Large intestine (tissue), 3 donors: ENCODE data around the gene CIBAR2. TPM values are rescaled to one million over a fixed set of nuclear protein-coding genes. Genes with fewer than 3 reads are reported as not detected.

Source experiments
- DNase-seq, 2 donors: peaks; one replicate each; pipeline versions ENCODE4 v3.0.0 to v3.0.0-alpha.2; 2013
- H3K27ac ChIP-seq: one replicate; pipeline ENCODE4 v1.5.1; 2013; ENCODE audit warnings: low read length
- H3K27me3 ChIP-seq: 2 replicates; pipeline ENCODE4 v1.6.1; 2013; ENCODE audit warnings: low read length; ENCODE audit not compliant: control insufficient read depth, insufficient read depth
- H3K36me3 ChIP-seq: 2 replicates; pipeline ENCODE4 v1.6.1; 2013; ENCODE audit warnings: low read length; ENCODE audit not compliant: control insufficient read depth, insufficient read depth
- H3K4me1 ChIP-seq: one replicate; pipeline ENCODE4 v1.6.1; 2013; ENCODE audit warnings: low read length; ENCODE audit not compliant: control insufficient read depth, insufficient read depth
- H3K4me3 ChIP-seq: one replicate; pipeline ENCODE4 v1.5.1; 2013; ENCODE audit warnings: low read length
- H3K9me3 ChIP-seq: one replicate; pipeline ENCODE4 v1.6.1; 2013; ENCODE audit warnings: mild to moderate bottlenecking, low read depth, low read length, moderate library complexity; ENCODE audit not compliant: control insufficient read depth
- WGBS: methylation state at CpG from one replicate; pipeline ENCODE4 v1.1.5; 2013; ENCODE audit warnings: low lambda C conversion rate; ENCODE audit not compliant: insufficient coverage; 5-methylcytosine and 5-hydroxymethylcytosine counted together
- polyA plus RNA-seq: library from polyadenylated mRNA; unstranded; fragments of 120-200 nt; gene quantifications from one replicate; pipeline ENCODE4 v1.2.1, GENCODE V29; 2013

Gene CIBAR2
- polyA plus RNA-seq, 1 donor = 0.30 TPM

DNA sequence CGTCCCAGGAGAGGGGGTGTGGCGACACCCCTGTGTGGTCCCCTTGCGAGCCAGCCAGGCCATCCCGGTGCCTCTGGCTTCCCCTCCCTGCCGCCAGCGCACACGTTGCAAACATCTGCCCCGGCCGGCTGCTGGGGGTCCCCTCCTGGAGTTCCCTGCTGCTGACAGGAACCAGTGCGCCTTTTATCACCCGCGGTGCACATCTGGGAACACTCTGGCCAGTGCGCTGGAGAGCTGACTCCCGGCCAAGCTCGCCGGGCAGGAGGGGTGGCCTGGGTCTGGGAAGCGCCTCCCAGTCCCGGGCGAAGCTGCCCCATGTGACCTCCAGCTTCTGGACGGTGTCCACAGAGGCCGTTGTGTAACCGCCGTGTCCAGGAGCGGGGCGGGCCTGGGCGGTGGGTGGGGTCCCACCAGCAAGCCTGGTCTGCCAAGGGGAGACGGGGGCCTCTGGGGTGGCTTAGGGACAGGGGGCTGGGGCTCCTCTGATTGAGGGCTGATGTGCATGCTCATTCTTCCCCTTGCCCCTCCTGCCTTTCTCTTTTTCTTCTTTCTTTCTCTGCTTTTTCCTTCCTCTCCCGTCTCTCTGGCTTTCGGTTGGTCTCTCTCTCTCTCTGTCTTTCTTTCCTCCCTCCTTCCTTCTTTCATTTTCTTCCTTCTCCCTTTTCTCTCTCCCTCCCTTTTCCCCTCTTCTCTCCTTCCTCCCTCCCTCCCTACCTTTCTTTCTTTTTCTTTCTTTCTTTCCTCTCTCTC, 25.2 kb upstream of the CIBAR2 start:
- H3K27me3 ChIP-seq = no peaks in the 10 kb centered on the region
- peak; percentile 83 to 84 for DNase-seq
- 43% methylated on average over 2 of the region's 29 CpGs for WGBS
- no peaks in the 10 kb centered on the region for H3K9me3 ChIP-seq
- H3K36me3 ChIP-seq = no peaks in the 10 kb centered on the region
- peak overlapping the region; percentile 40 for H3K27ac ChIP-seq
- H3K4me1 ChIP-seq = peaks cover 37% of the 10 kb centered on the region
- H3K4me3 ChIP-seq = peak overlapping the region; percentile 37

DNA sequence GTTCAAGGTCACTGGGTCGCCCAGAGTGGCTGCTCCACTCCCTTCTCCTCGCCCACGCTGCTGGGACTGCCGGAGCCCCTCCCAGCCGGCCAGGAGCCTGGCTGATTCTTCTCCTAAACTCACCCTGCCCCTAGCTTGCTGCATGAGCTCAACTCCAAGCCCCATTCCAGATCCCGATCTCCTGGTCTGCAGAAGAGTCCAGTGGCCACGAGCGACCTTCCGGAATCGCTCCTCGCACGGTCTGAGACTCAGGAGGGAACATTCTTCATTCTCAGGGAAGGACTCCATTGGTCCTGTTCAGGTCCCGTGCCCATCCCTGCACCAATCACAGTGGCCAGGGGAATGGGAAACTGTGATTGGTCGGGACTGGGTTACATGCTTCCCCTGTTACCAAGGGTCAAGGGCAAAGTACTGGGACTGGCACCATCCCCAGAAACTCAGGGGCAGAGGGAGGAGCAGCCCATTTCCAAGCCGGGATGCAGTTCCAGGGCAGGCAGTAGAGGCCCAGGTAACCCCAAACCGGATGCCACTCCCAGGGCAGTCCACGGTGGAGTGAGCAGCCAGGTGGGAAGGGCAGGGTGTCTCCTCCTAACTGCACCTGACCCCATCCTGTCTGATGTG, 24.5 kb upstream of the CIBAR2 start:
- H3K4me1 ChIP-seq = peaks cover 37% of the 10 kb centered on the region
- peak overlapping the region; percentile 37 for H3K4me3 ChIP-seq
- WGBS = no CpG with 5 or more reads among the region's 17 CpGs
- H3K27ac ChIP-seq = peak overlapping the region; percentile 31
- H3K27me3 ChIP-seq = no peaks in the 10 kb centered on the region
- no peaks in the 10 kb centered on the region for H3K9me3 ChIP-seq
- no peaks in the 10 kb centered on the region for H3K36me3 ChIP-seq
- DNase-seq = no peak

DNA sequence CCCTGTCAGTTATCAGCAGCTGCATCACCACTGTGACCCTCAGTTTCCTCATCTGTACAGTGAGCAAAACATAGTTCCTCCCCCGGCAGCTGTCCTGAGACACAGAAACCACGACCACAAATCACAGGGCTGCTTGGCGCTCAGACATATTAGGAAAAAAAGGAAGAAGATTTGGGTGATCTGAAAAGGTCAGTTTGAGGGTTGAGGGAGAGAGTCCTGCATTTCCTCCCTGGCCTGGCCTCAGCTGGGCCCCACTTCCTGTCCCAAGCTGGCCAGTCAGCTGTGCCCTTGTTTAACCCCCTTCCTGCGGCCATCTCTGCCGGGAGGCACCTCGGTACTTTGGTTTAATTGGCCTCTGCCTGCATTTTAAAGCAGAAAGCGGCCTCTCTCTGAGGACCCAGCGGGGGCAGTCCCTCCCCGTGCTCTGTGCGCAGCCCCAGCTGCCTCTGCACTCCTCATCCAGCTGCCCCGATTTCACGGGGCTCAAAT, 24.0 kb upstream of the CIBAR2 start:
- DNase-seq = no peak
- no CpG with 5 or more reads among the region's 12 CpGs for WGBS
- peaks cover 37% of the 10 kb centered on the region for H3K4me1 ChIP-seq
- no peaks in the 10 kb centered on the region for H3K9me3 ChIP-seq
- H3K27me3 ChIP-seq = no peaks in the 10 kb centered on the region
- H3K36me3 ChIP-seq = no peaks in the 10 kb centered on the region
- no peak overlapping the region for H3K27ac ChIP-seq
- H3K4me3 ChIP-seq = no peak overlapping the region

DNA sequence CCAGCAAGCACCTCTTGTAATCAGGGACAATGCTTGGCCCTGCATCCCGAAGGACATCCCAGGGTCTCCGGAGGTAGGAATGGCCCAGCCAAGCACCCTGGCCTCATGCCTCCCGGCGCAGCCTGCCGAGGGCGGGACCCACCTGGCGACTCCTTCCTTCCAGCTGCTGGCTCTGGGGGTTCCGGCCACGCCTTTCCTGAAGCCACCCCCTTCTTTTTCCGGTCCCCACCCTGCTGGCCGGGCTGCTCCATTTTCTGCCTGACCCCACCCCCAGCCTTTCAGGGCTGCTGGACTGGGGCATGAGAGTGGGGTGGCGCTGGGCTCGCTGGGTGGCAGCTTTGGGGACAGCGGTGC, 22.5 kb upstream of the CIBAR2 start:
- Histone ChIP-seq H3K4me1 (peaks cover 32% of the 10 kb centered on the region), H3K27ac (no peak overlapping the region), H3K9me3 (no peaks in the 10 kb centered on the region), H3K36me3 (no peaks in the 10 kb centered on the region), H3K4me3 (no peak overlapping the region), H3K27me3 (no peaks in the 10 kb centered on the region)
- no CpG with 5 or more reads among the region's 14 CpGs for WGBS
- no peak for DNase-seq

GRCh38 chr16:85134076-85134788, 22.0 kb upstream of the CIBAR2 start:
- Histone ChIP-seq H3K36me3 (no peaks in the 10 kb centered on the region), H3K27ac (no peak overlapping the region), H3K9me3 (no peaks in the 10 kb centered on the region), H3K27me3 (no peaks in the 10 kb centered on the region), H3K4me1 (peaks cover 28% of the 10 kb centered on the region), H3K4me3 (no peak overlapping the region)
- no peak for DNase-seq
- WGBS = no CpG with 5 or more reads among the region's 19 CpGs

DNA sequence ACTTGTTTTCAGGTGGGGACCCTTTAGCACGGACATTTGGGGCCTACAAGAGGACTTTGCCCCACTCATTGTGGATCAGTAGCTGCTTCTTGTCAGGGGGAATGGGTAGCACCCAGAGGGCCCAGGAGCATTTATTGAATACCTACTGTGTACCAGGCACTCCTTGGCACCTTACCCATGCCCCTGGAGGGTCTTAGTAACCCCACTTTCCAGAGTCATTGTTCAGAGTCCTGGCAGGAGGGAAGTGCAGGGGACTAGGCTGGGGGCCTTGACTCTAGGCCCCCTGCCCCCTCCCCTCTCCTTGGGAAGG, 21.0 kb upstream of the CIBAR2 start:
- Histone ChIP-seq H3K27ac (no peak overlapping the region), H3K27me3 (no peaks in the 10 kb centered on the region), H3K36me3 (no peaks in the 10 kb centered on the region), H3K9me3 (no peaks in the 10 kb centered on the region), H3K4me3 (no peak overlapping the region), H3K4me1 (peaks cover 25% of the 10 kb centered on the region)
- DNase-seq = no peak
- WGBS = no CpG with 5 or more reads among the region's 1 CpG

DNA sequence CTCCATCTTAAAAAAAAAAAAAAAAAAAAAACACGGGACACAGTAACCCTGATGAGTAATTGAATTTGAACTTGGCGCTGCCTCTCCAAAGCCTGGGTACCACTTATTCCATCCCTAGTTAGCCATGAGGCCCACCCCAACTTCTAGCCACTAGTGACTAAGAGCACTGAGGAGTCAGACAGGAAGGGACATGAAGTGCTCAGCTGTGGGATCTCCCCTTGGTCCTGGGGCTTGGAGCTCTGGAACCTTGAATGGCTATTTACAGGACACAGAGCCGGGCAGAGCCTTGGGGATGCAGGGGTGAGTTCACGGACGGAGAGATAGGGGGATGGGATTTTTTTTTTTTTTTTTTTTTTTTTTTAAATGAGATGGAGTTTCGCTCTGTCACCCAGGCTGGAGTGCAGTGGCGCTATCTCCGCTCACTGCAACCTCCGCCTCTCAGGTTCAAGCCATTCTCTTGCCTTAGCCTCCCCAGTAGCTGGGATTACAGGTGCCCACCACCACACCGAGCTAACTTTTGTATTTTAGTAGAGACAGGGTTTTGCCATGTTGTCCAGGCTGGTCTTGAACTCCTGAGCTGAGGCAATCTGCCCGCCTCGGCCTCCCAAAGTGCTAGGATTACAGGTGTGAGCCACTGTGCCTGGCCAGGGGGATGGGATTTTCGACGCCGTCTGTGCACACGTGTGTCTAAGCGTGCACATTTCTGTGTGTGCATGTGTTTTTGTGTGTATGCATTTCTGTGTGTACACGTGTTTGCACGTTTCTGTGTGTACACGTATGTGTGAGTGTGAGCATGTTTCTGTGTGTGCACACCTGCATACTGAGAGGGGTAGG, 20.4 kb upstream of the CIBAR2 start:
- H3K4me3 ChIP-seq = no peak overlapping the region
- H3K36me3 ChIP-seq = no peaks in the 10 kb centered on the region
- no peaks in the 10 kb centered on the region for H3K9me3 ChIP-seq
- peaks cover 19% of the 10 kb centered on the region for H3K4me1 ChIP-seq
- no peaks in the 10 kb centered on the region for H3K27me3 ChIP-seq
- no peak overlapping the region for H3K27ac ChIP-seq
- no peak for DNase-seq
- WGBS = no CpG with 5 or more reads among the region's 20 CpGs

GRCh38 chr16:85130705-85131028, 18.4 kb upstream of the CIBAR2 start:
- H3K4me1 ChIP-seq = peaks cover 13% of the 10 kb centered on the region
- H3K4me3 ChIP-seq = no peak overlapping the region
- H3K27me3 ChIP-seq = no peaks in the 10 kb centered on the region
- no peak for DNase-seq
- WGBS = no CpG with 5 or more reads among the region's 5 CpGs
- H3K9me3 ChIP-seq = no peaks in the 10 kb centered on the region
- peak overlapping the region; percentile 23 for H3K27ac ChIP-seq
- no peaks in the 10 kb centered on the region for H3K36me3 ChIP-seq

- no peak for DNase-seq
- no peak overlapping the region for H3K4me3 ChIP-seq
- no peaks in the 10 kb centered on the region for H3K9me3 ChIP-seq
- H3K36me3 ChIP-seq = no peaks in the 10 kb centered on the region
- 73% methylated on average over 2 of the region's 15 CpGs for WGBS
- peaks cover 13% of the 10 kb centered on the region for H3K4me1 ChIP-seq
- no peaks in the 10 kb centered on the region for H3K27me3 ChIP-seq
- H3K27ac ChIP-seq = peak overlapping the region; percentile 23
Measured at GRCh38 chr16:85129876-85130704, 17.8 kb upstream of the CIBAR2 start.
